GM03348 (cell line): ENCODE data around the gene MKNK1.

Source experiments
- DNase-seq: peaks from one replicate; pipeline ENCODE4 v3.0.0; 2012; ENCODE audit warnings: low spot score

Gene MKNK1

GRCh38 chr1:46595127-46595526 is 8.9 kb downstream of the MKNK1 start:
- peak; percentile 32 for DNase-seq

GRCh38 chr1:46594063-46594462 is 10.0 kb downstream of the MKNK1 start:
- no peak for DNase-seq

GRCh38 chr1:46592823-46593222 is 11.2 kb downstream of the MKNK1 start:
- DNase-seq: no peak

GRCh38 chr1:46589529-46589928 is 14.5 kb downstream of the MKNK1 start:
- DNase-seq: no peak

- DNase-seq: no peak
These were observed 17.0 kb downstream of the MKNK1 start for GRCh38 chr1:46587069-46587468.

GRCh38 chr1:46585312-46585938 is 18.6 kb downstream of the MKNK1 start:
- DNase-seq: no peak

- no peak for DNase-seq
These were observed 20.6 kb downstream of the MKNK1 start for GRCh38 chr1:46583494-46583893.

- DNase-seq: no peak
These were observed 21.1 kb downstream of the MKNK1 start for GRCh38 chr1:46582972-46583371.

- no peak for DNase-seq
These were observed 22.2 kb downstream of the MKNK1 start for GRCh38 chr1:46581681-46582455.

GRCh38 chr1:46580140-46580903 is 23.7 kb downstream of the MKNK1 start:
- DNase-seq: no peak

GRCh38 chr1:46577671-46578070 is 26.4 kb downstream of the MKNK1 start:
- no peak for DNase-seq

- DNase-seq: no peak
These were observed 27.5 kb downstream of the MKNK1 start for GRCh38 chr1:46576596-46576995.

- no peak for DNase-seq
These were observed 28.3 kb downstream of the MKNK1 start for GRCh38 chr1:46575778-46576177.

GRCh38 chr1:46575300-46575699 is 28.8 kb downstream of the MKNK1 start:
- no peak for DNase-seq

GRCh38 chr1:46571691-46572225 is 32.3 kb downstream of the MKNK1 start:
- no peak for DNase-seq

GRCh38 chr1:46569884-46570725 is 34.0 kb downstream of the MKNK1 start:
- DNase-seq: no peak

GRCh38 chr1:46569116-46569515 is 35.0 kb downstream of the MKNK1 start:
- DNase-seq: no peak

- no peak for DNase-seq
These were observed 35.6 kb downstream of the MKNK1 start for GRCh38 chr1:46568461-46568891.

- no peak for DNase-seq
These were observed 40.7 kb downstream of the MKNK1 start for GRCh38 chr1:46563341-46563740.

GRCh38 chr1:46562498-46562897 is 41.6 kb downstream of the MKNK1 start:
- no peak for DNase-seq

GRCh38 chr1:46558966-46559365 is 45.1 kb downstream of the MKNK1 start:
- DNase-seq: no peak
